ENCODE data around the gene KIF27.

The KIF27 gene

DNA sequence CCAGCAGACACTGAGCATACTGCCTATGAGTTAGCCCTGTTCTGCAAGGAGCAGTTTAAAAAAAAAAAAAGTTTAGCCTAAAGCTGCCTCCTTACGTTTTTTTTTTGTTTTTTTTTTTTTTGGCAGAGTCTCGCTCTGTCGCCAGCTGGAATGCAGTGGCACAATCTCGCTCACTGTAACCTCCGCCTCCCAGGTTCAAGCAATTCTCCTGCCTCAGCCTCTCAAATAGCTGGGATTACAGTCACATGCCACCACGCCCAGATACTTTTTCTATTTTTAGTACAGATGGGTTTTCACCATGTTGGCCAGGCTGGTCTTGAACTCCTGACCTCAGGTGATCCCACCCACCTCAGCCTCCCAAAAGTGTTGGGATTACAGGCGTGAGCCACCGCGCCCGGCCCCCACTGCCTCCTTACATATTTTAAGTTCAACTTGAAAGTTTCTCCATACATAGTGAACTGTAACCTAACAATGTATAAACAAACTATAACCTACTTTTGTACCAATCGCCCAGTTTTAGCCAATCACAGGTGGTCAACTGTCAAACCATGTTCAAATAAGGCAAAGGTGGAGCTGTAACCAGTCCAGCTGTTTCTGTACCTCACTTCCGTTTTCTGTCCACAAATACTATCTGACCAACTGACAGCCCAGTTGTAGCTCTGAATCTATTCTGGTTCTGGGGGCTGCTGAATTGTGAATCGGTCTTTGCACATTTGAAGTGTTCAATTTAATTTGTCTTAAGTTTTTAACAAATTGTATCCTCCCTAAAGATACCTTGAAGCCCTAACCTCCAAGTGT lies 120.8 kb downstream of the KIF27 start:
- TF ChIP-seq EZH2 (optimal IDR thresholded peaks at IDR 0.05; ENCODE audit: low read depth, low read length) (no peak), EZH2phosphoT487 (IDR thresholded peaks at IDR 0.05; ENCODE audit: low read length) (no peak)
- TF ChIP-seq, protein P1, sequence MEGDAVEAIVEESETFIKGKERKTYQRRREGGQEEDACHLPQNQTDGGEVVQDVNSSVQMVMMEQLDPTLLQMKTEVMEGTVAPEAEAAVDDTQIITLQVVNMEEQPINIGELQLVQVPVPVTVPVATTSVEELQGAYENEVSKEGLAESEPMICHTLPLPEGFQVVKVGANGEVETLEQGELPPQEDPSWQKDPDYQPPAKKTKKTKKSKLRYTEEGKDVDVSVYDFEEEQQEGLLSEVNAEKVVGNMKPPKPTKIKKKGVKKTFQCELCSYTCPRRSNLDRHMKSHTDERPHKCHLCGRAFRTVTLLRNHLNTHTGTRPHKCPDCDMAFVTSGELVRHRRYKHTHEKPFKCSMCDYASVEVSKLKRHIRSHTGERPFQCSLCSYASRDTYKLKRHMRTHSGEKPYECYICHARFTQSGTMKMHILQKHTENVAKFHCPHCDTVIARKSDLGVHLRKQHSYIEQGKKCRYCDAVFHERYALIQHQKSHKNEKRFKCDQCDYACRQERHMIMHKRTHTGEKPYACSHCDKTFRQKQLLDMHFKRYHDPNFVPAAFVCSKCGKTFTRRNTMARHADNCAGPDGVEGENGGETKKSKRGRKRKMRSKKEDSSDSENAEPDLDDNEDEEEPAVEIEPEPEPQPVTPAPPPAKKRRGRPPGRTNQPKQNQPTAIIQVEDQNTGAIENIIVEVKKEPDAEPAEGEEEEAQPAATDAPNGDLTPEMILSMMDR (IDR thresholded peaks at IDR 0.05; ENCODE audit: low read length), result no peak
- no peaks in the 10 kb centered on the region for H3K9me2 ChIP-seq (replicated peaks; ENCODE audit: insufficient read depth, low read length)
- H2AFZ ChIP-seq (ENCODE audit: low read length), result no peak overlapping the region
- H3F3A ChIP-seq (ENCODE audit: insufficient read depth, low read length), result no peaks in the 10 kb centered on the region; the same call in 1 of the 2 replicates
- H4K20me1 ChIP-seq (ENCODE audit: insufficient read depth, low read length), result no peaks in the 10 kb centered on the region
- H3K27ac ChIP-seq (ENCODE audit: low read length), result no peak overlapping the region
- no peaks in the 10 kb centered on the region for H3K9me3 ChIP-seq (replicated peaks; ENCODE audit: insufficient read depth, low read length)
- no peaks in the 10 kb centered on the region for H3K36me3 ChIP-seq (replicated peaks; ENCODE audit: insufficient read depth, low read length)
- no peak overlapping the region for H3K4me2 ChIP-seq (ENCODE audit: low read depth, low read length)
- DNase-seq, result no peak
- no peak overlapping the region for H3K9ac ChIP-seq (ENCODE audit: low read length)
- H3K27me3 ChIP-seq (replicated peaks; ENCODE audit: insufficient read depth, low read length), result no peaks in the 10 kb centered on the region
- no peaks in the 10 kb centered on the region for H3K79me2 ChIP-seq (ENCODE audit: low read length)
- no peak overlapping the region for H3K4me3 ChIP-seq (ENCODE audit: low read length)
- H3K4me1 ChIP-seq (ENCODE audit: low read length), result no peaks in the 10 kb centered on the region

DNA sequence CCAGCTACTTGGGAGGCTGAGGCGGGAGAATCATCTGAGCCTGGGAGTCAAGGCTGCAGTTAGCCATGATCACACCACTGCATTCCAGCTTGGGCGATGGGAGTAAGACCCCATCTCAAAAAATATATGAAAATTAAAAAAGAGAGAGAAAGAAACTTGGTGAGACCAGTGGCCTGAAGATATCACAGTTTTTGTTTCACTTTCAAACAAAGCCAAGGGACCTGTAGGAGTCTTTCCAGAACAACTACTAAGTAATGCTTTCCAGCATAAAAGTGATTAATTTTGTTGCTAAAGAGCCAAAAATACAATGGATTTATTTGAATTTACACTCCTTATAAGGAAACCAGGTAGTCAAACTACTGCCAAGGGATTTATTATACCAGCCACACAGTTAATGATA lies 127.2 kb downstream of the KIF27 start:
- Histone ChIP-seq H2AFZ (ENCODE audit: low read length) (peak overlapping the region; percentile 23; the same call in 1 of the 2 replicates), H3F3A (ENCODE audit: insufficient read depth, low read length) (peaks cover 2% of the 10 kb centered on the region; the same call in 1 of the 2 replicates), H4K20me1 (ENCODE audit: insufficient read depth, low read length) (no peaks in the 10 kb centered on the region), H3K79me2 (ENCODE audit: low read length) (no peaks in the 10 kb centered on the region), H3K9me3 (replicated peaks; ENCODE audit: insufficient read depth, low read length) (no peaks in the 10 kb centered on the region), H3K9me2 (replicated peaks; ENCODE audit: insufficient read depth, low read length) (no peaks in the 10 kb centered on the region), H3K4me1 (ENCODE audit: low read length) (peaks cover 5% of the 10 kb centered on the region; the same call in 1 of the 2 replicates), H3K27ac (ENCODE audit: low read length) (no peak overlapping the region), H3K27me3 (replicated peaks; ENCODE audit: insufficient read depth, low read length) (no peaks in the 10 kb centered on the region), H3K4me3 (ENCODE audit: low read length) (no peak overlapping the region), H3K36me3 (replicated peaks; ENCODE audit: insufficient read depth, low read length) (no peaks in the 10 kb centered on the region), H3K9ac (ENCODE audit: low read length) (no peak overlapping the region), H3K4me2 (ENCODE audit: low read depth, low read length) (peak overlapping the region; percentile 43; the same call in 1 of the 2 replicates)
- TF ChIP-seq EZH2 (optimal IDR thresholded peaks at IDR 0.05; ENCODE audit: low read depth, low read length), result no peak
- TF ChIP-seq, protein P1 (IDR thresholded peaks at IDR 0.05; ENCODE audit: low read length), result no peak
- peak; percentile 38 for DNase-seq

- peaks cover 5% of the 10 kb centered on the region; the same call in 1 of the 2 replicates for H3K4me1 ChIP-seq (ENCODE audit: low read length)
- no peak overlapping the region for H3K9ac ChIP-seq (ENCODE audit: low read length)
- H3F3A ChIP-seq (ENCODE audit: insufficient read depth, low read length), result peaks cover 2% of the 10 kb centered on the region; the same call in 1 of the 2 replicates
- H4K20me1 ChIP-seq (ENCODE audit: insufficient read depth, low read length), result no peaks in the 10 kb centered on the region
- no peak overlapping the region for H3K4me3 ChIP-seq (ENCODE audit: low read length)
- no peaks in the 10 kb centered on the region for H3K9me3 ChIP-seq (replicated peaks; ENCODE audit: insufficient read depth, low read length)
- H2AFZ ChIP-seq (ENCODE audit: low read length), result no peak overlapping the region
- H3K27ac ChIP-seq (ENCODE audit: low read length), result no peak overlapping the region
- no peaks in the 10 kb centered on the region for H3K36me3 ChIP-seq (replicated peaks; ENCODE audit: insufficient read depth, low read length)
- H3K27me3 ChIP-seq (replicated peaks; ENCODE audit: insufficient read depth, low read length), result no peaks in the 10 kb centered on the region
- no peak for DNase-seq
- TF ChIP-seq, protein P1 (IDR thresholded peaks at IDR 0.05; ENCODE audit: low read length), result no peak
- no peak for TF ChIP-seq EZH2phosphoT487 (IDR thresholded peaks at IDR 0.05; ENCODE audit: low read length)
- TF ChIP-seq EZH2 (optimal IDR thresholded peaks at IDR 0.05; ENCODE audit: low read depth, low read length), result no peak
- no peaks in the 10 kb centered on the region for H3K9me2 ChIP-seq (replicated peaks; ENCODE audit: insufficient read depth, low read length)
- no peak overlapping the region for H3K4me2 ChIP-seq (ENCODE audit: low read depth, low read length)
- no peaks in the 10 kb centered on the region for H3K79me2 ChIP-seq (ENCODE audit: low read length)
Observed at GRCh38 chr9:83792746-83793145, 128.5 kb downstream of the KIF27 start.
